K562 (cell line): ENCODE results near the gene C1orf198. TPM values are rescaled to one million over a fixed set of nuclear protein-coding genes. Genes with fewer than 3 reads are reported as not detected.

Source experiments
- ATAC-seq: fragments of 200-7000 bp; cut with Tn5 transposase; 3 replicates; pipeline ENCODE4 v1.9.1; 2020; ENCODE audit warnings: moderate library complexity
- BruUV-seq: library from RNA; stranded (reverse); fragments of 400-500 nt; replicated peaks from 2 replicates; lab custom pipeline; 2021; lab: Mats Ljungman, UMichigan
- CTCF ChIA-PET: fragments of 300-600 bp; formaldehyde crosslinking; extraction: SDS; loops from one replicate; lab custom pipeline; 2021; ENCODE audit warnings: low intra/inter-chr PET ratio; lab: Yijun Ruan, JAX
- POLR2A ChIA-PET: fragments of 300-600, 350-650 bp; sonication (Branson Sonifier 250); formaldehyde crosslinking; extraction: SDS; loops from one replicate; lab custom pipeline; 2021; ENCODE audit warnings: antibody characterized with exemption, inconsistent platforms; lab: Yijun Ruan, JAX
- DNase-seq, 4 experiments: peaks; one replicate each; pipeline versions ENCODE4 v3.0.0 to v3.0.0-alpha.2; 2011 to 2018; ENCODE audit warnings: low spot score in 3 of 4, mixed read lengths in 3 of 4; ENCODE audit errors: extremely low read depth in 1 of 4
- FAIRE-seq: peaks from 2 replicates; lab custom pipeline; 2011; peaks lifted over from hg19 to GRCh38; lab: Jason Lieb, UNC
- H2AFZ ChIP-seq: 2 replicates; pipeline ENCODE4 v1.6.0; 2011; ENCODE audit warnings: low read depth, low read length, control low read depth, inconsistent platforms
- H3K27ac ChIP-seq: fragments of 200-600 bp; 3 replicates; pipeline ENCODE4 v1.8.0; 2011; ENCODE audit warnings: low read depth, mild to moderate bottlenecking, control low read depth, inconsistent platforms, low read length, moderate library complexity, mixed read lengths; ENCODE audit errors: extremely low read depth
- H3K27me3 ChIP-seq, 2 experiments: fragments of 300-600 bp in 1 of 2; 2 replicates in 1 of 2; 3 replicates in 1 of 2; pipeline versions ENCODE4 v1.6.0 to v1.8.0; 2011; ENCODE audit warnings: inconsistent platforms in 2 of 2, low read length in 2 of 2, mild to moderate bottlenecking in 1 of 2, mixed read lengths in 1 of 2, moderate library complexity in 1 of 2; ENCODE audit not compliant: control insufficient read depth in 2 of 2, insufficient read depth in 2 of 2
- H3K36me3 ChIP-seq: fragments of 300-600 bp; 3 replicates; pipeline ENCODE4 v1.8.0; 2011; ENCODE audit warnings: mild to moderate bottlenecking, low read length, inconsistent platforms; ENCODE audit not compliant: control insufficient read depth, insufficient read depth
- H3K4me1 ChIP-seq, 2 experiments: fragments of 200-600 bp in 1 of 2; replicated peaks in 1 of 2; 2 replicates in 1 of 2; 3 replicates in 1 of 2; pipeline versions ENCODE4 v1.5.1 to v1.8.0; 2011; ENCODE audit warnings: inconsistent platforms in 2 of 2, low read length in 2 of 2, mild to moderate bottlenecking in 1 of 2, mixed read lengths in 1 of 2, moderate library complexity in 1 of 2; ENCODE audit not compliant: control insufficient read depth in 2 of 2, insufficient read depth in 2 of 2
- H3K4me2 ChIP-seq: 2 replicates; pipeline ENCODE4 v1.6.1; 2011; ENCODE audit warnings: low read length, control low read depth, inconsistent platforms, mixed read lengths; ENCODE audit not compliant: insufficient read depth
- H3K4me3 ChIP-seq: fragments of 200-600 bp; sonication (generic), shearing (Covaris generic); 2 replicates; pipeline ENCODE4 v1.5.1; 2016; ENCODE audit warnings: control low read depth, inconsistent platforms
- H3K79me2 ChIP-seq: fragments of 200-600 bp; 3 replicates; pipeline ENCODE4 v1.8.0; 2011; ENCODE audit warnings: low read length, inconsistent platforms; ENCODE audit not compliant: control insufficient read depth, insufficient read depth
- H3K9ac ChIP-seq, 2 experiments: 2 replicates each; pipeline versions ENCODE4 v1.6.0 to v1.6.1; 2011; ENCODE audit warnings: low read depth in 2 of 2, low read length in 2 of 2, control low read depth in 1 of 2, inconsistent platforms in 1 of 2, mild to moderate bottlenecking in 1 of 2, mixed read lengths in 1 of 2; ENCODE audit not compliant: insufficient read depth in 1 of 2
- H3K9me1 ChIP-seq: one replicate; pipeline ENCODE4 v1.6.0; 2011; ENCODE audit warnings: inconsistent platforms, mild to moderate bottlenecking, low read length, moderate library complexity; ENCODE audit not compliant: control insufficient read depth, insufficient read depth
- H3K9me3 ChIP-seq: replicated peaks from 2 replicates; pipeline ENCODE4 v1.5.1; 2011; ENCODE audit warnings: low read depth, low read length, inconsistent platforms; ENCODE audit not compliant: control insufficient read depth, insufficient read depth
- H4K20me1 ChIP-seq: replicated peaks from 2 replicates; pipeline ENCODE4 v1.6.1; 2011; ENCODE audit warnings: low read length, inconsistent platforms, mixed read lengths; ENCODE audit not compliant: control insufficient read depth, insufficient read depth
- ADNP ChIP-seq: fragments of 200-800 bp; sonication (Bioruptor generic); IDR thresholded peaks from 2 replicates; pipeline ENCODE4 v1.6.1; 2016; ENCODE audit warnings: missing genetic modification characterization, missing compliant biosample characterization
- BCOR ChIP-seq: fragments of 450-650 bp; IDR thresholded peaks from 2 replicates; pipeline ENCODE4 v1.6.1; 2016
- CEBPG ChIP-seq, 3 experiments: fragments of 200-800 bp in 1 of 3; sonication (Bioruptor generic) in 1 of 3; sonication (generic) in 1 of 3; formaldehyde crosslinking in 1 of 3; IDR thresholded peaks in 2 of 3; conservative IDR thresholded peaks in 1 of 3; 2 replicates each; pipeline versions ENCODE4 v1.6.1 to v1.8.0; 2016 to 2022; ENCODE audit warnings: missing compliant biosample characterization in 2 of 3, missing genetic modification characterization in 2 of 3, mild to moderate bottlenecking in 1 of 3, missing genetic modification reagents in 1 of 3
- CHAMP1 ChIP-seq: fragments of 450-650 bp; IDR thresholded peaks from 2 replicates; pipeline ENCODE4 v1.6.1; 2016; ENCODE audit warnings: mild to moderate bottlenecking
- CTCFL ChIP-seq: IDR thresholded peaks from 2 replicates; pipeline ENCODE4 v1.6.1; 2011; ENCODE audit warnings: borderline replicate concordance, low read depth, mild to moderate bottlenecking, moderate library complexity, low read length; ENCODE audit not compliant: insufficient read depth, poor library complexity, severe bottlenecking
- HDAC3 ChIP-seq: fragments of 450-650 bp; IDR thresholded peaks from 2 replicates; pipeline ENCODE4 v1.6.1; 2018; ENCODE audit warnings: borderline replicate concordance, mild to moderate bottlenecking, moderate library complexity; ENCODE audit not compliant: partially characterized antibody
- KDM4B ChIP-seq, 2 experiments: fragments of 450-650 bp in 1 of 2; sonication (generic) in 1 of 2; IDR thresholded peaks; 2 replicates each; pipeline ENCODE4 v1.6.1; 2016 to 2017; ENCODE audit warnings: borderline replicate concordance in 2 of 2, antibody characterized with exemption in 1 of 2, low read depth in 1 of 2, mild to moderate bottlenecking in 1 of 2
- MAFG ChIP-seq: fragments of 450-650 bp; conservative IDR thresholded peaks from 2 replicates; pipeline ENCODE4 v1.6.1; 2016; ENCODE audit warnings: missing genetic modification characterization, missing compliant biosample characterization
- RBM22 ChIP-seq: fragments of 200-400 bp; formaldehyde crosslinking; IDR thresholded peaks from 2 replicates; pipeline ENCODE4 v1.6.1; 2018; ENCODE audit warnings: low read length, low read depth; ENCODE audit not compliant: poor library complexity, severe bottlenecking
- RHOXF2B ChIP-seq: fragments of 250-450 bp; sonication (Bioruptor Pico); conservative IDR thresholded peaks from 2 replicates; pipeline ENCODE4 v1.5.1; 2021
- SNIP1 ChIP-seq: fragments of 450-650 bp; IDR thresholded peaks from 2 replicates; pipeline ENCODE4 v1.7.1; 2017; ENCODE audit warnings: low read depth, mild to moderate bottlenecking
- TEAD2 ChIP-seq: fragments of 450-650 bp; IDR thresholded peaks from 2 replicates; pipeline ENCODE4 v1.6.1; 2016; ENCODE audit warnings: missing genetic modification characterization, control low read depth, missing compliant biosample characterization
- ZBTB12 ChIP-seq: fragments of 250-450 bp; sonication (Bioruptor Pico); IDR thresholded peaks from 2 replicates; pipeline ENCODE4 v1.4.0; 2020
- ZC3H8 ChIP-seq: fragments of 450-650 bp; IDR thresholded peaks from 2 replicates; pipeline ENCODE4 v1.6.1; 2017
- ZNF551 ChIP-seq: fragments of 250-450 bp; sonication (Bioruptor Pico); IDR thresholded peaks from 2 replicates; pipeline ENCODE4 v1.5.0; 2021; ENCODE audit warnings: mild to moderate bottlenecking, moderate library complexity
- ZNF561 ChIP-seq: fragments of 450-650 bp; formaldehyde crosslinking; conservative IDR thresholded peaks from 2 replicates; pipeline ENCODE4 v1.4.0; 2020; ENCODE audit warnings: mild to moderate bottlenecking, moderate library complexity
- ZNF77 ChIP-seq: fragments of 250-450 bp; sonication (Bioruptor Pico); IDR thresholded peaks from 2 replicates; pipeline ENCODE4 v1.5.0; 2020
- WGBS: fragments of 100-300 bp; shearing (Covaris generic); methylation state at CpG from one replicate; pipeline ENCODE4 v1.1.6; 2016; ENCODE audit warnings: low coverage, mixed read lengths; ENCODE audit not compliant: insufficient coverage; ENCODE audit errors: missing lambda C conversion rate; 5-methylcytosine and 5-hydroxymethylcytosine counted together
- in situ Hi-C: fragments of 300-500 bp; cut with MboI; formaldehyde crosslinking; loops from 4 replicates; pipeline ENCODE4 v1.15.0; 2018; ENCODE audit warnings: inconsistent platforms, mixed read lengths
- intact Hi-C: fragments of 100-400 bp; cut with micrococcal nuclease; formaldehyde crosslinking; loops from 2 replicates; pipeline ENCODE4 v1.14.2; 2022
- polyA plus RNA-seq, 8 experiments: library from polyadenylated mRNA; depleted of rRNA in 4 of 8; stranded (reverse) in 5 of 8; unstranded in 3 of 8; fragments of >200 nt; fragmentation: Nextera tagmentation in 2 of 8; fragmentation: Illumina TruSeq in 1 of 8; extraction: Ambion mirVana in 2 of 8; extraction: Trizol in 1 of 8; gene quantifications; 2 replicates each; pipeline versions ENCODE4 v1.2.1 to v1.2.3, GENCODE V29; 2011 to 2014; ENCODE audit warnings: inconsistent platforms in 1 of 8, missing spikeins in 1 of 8
- total RNA-seq, 7 experiments: library from RNA; depleted of rRNA in 6 of 7; stranded (reverse); fragments of >200 nt in 6 of 7; fragmentation: Illumina TruSeq in 2 of 7; extraction: Trizol in 2 of 7; gene quantifications; 2 replicates each; pipeline versions ENCODE4 v1.2.1 to v1.2.3, GENCODE V29; 2011 to 2021; ENCODE audit warnings: low replicate concordance in 1 of 7

The C1orf198 gene
- total and polyA plus RNA-seq, 9 of the 15 experiments (the other 6 are each of a cell fraction or from before 2014, with no cell fraction given) = 2.0 to 15.1 (median 10.4) TPM

- WGBS = 1% methylated on average over 5 of the region's 5 CpGs
- Histone ChIP-seq H3K79me2 (no peaks in the 10 kb centered on the region), H3K9me1 (no peaks in the 10 kb centered on the region), H2AFZ (no peak overlapping the region), H3K4me1 (no peaks in the 10 kb centered on the region), H3K36me3 (no peaks in the 10 kb centered on the region), H3K27me3 (peaks cover 50 to 70% of the 10 kb centered on the region in 2 experiments), H4K20me1 (no peaks in the 10 kb centered on the region), H3K4me2 (no peak overlapping the region), H3K9me3 (no peaks in the 10 kb centered on the region), H3K27ac (no peak overlapping the region), H3K9ac (no peak overlapping the region), H3K4me3 (no peak overlapping the region)
- ChIA-PET POLR2A (no interaction called here), CTCF (no interaction called here)
- intact Hi-C loops (loop anchor here (10.0 kb wide), 1 partner anchor 223 kb away; no protein-coding TSS in a partner anchor), in situ Hi-C loops (no loop called here)
- no TSS peak for BruUV-seq
- TF ChIP-seq TEAD2 (tag) = no peak
- TF ChIP-seq MAFG (tag) = no peak
- TF ChIP-seq RBM22 = no peak
- no peak for TF ChIP-seq HDAC3
- no peak for TF ChIP-seq ZNF561 (CRISPR knock-in tag)
- TF ChIP-seq CHAMP1 = no peak
- TF ChIP-seq CEBPG (CRISPR knock-in tag; IDR thresholded peaks at IDR 0.05) = no peak
- no peak for TF ChIP-seq CEBPG (tag; conservative IDR thresholded peaks at IDR 0.05 in 1 of 2, IDR thresholded peaks at IDR 0.05 in 1 of 2)
- no peak for TF ChIP-seq ZNF551 (CRISPR knock-in tag)
- no peak for TF ChIP-seq BCOR
- TF ChIP-seq ZBTB12 (CRISPR knock-in tag) = no peak
- TF ChIP-seq CTCFL = no peak
- TF ChIP-seq KDM4B (IDR thresholded peaks at IDR 0.05; ENCODE audit: borderline replicate concordance in 2 of 2, low read depth in 1 of 2) = no peak
- no peak for TF ChIP-seq ZC3H8
- no peak for TF ChIP-seq ZNF77 (CRISPR knock-in tag)
- TF ChIP-seq RHOXF2B = no peak
- no peak for TF ChIP-seq ADNP
- TF ChIP-seq SNIP1 = no peak
- no peak for ATAC-seq
- FAIRE-seq = no peak
- no peak for DNase-seq
Measured at GRCh38 chr1:230791986-230792564, 76.2 kb downstream of the C1orf198 start.
